ENCODE results near the gene CYP4F2.
"Not testable (repeated sequence)": the region's sequence is repeated elsewhere in the genome, so short reads cannot be mapped to it uniquely, and the experiment has no call there.

CYP4F2 gene

GRCh38 chr19:15843203-15843893 lies 54.5 kb downstream of the CYP4F2 start:
- H3K4me3 ChIP-seq (ENCODE audit: low read depth, low read length): no peak overlapping the region
- TF ChIP-seq, protein P1, sequence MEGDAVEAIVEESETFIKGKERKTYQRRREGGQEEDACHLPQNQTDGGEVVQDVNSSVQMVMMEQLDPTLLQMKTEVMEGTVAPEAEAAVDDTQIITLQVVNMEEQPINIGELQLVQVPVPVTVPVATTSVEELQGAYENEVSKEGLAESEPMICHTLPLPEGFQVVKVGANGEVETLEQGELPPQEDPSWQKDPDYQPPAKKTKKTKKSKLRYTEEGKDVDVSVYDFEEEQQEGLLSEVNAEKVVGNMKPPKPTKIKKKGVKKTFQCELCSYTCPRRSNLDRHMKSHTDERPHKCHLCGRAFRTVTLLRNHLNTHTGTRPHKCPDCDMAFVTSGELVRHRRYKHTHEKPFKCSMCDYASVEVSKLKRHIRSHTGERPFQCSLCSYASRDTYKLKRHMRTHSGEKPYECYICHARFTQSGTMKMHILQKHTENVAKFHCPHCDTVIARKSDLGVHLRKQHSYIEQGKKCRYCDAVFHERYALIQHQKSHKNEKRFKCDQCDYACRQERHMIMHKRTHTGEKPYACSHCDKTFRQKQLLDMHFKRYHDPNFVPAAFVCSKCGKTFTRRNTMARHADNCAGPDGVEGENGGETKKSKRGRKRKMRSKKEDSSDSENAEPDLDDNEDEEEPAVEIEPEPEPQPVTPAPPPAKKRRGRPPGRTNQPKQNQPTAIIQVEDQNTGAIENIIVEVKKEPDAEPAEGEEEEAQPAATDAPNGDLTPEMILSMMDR (IDR thresholded peaks at IDR 0.05; ENCODE audit: low read depth, low read length): no peak

GRCh38 chr19:15841875-15842569 lies 55.9 kb downstream of the CYP4F2 start:
- no peak overlapping the region for H3K4me3 ChIP-seq (ENCODE audit: low read depth, low read length)

GRCh38 chr19:15840833-15841232 lies 57.0 kb downstream of the CYP4F2 start:
- TF ChIP-seq, protein P1 (IDR thresholded peaks at IDR 0.05; ENCODE audit: low read depth, low read length): no peak
- no peak overlapping the region for H3K4me3 ChIP-seq (ENCODE audit: low read depth, low read length)

More at GRCh38 chr19:15841875-15842569, 55.9 kb downstream of the CYP4F2 start:
- TF ChIP-seq, protein P1 (IDR thresholded peaks at IDR 0.05; ENCODE audit: low read depth, low read length): no peak

- not testable (repeated sequence) for H3K4me3 ChIP-seq (ENCODE audit: low read depth, low read length)
Observed at GRCh38 chr19:15839888-15840287, 58.0 kb downstream of the CYP4F2 start.

- no peak overlapping the region for H3K4me3 ChIP-seq (ENCODE audit: low read depth, low read length)
- TF ChIP-seq, protein P1 (IDR thresholded peaks at IDR 0.05; ENCODE audit: low read depth, low read length): no peak
Observed at GRCh38 chr19:15838351-15838750, 59.5 kb downstream of the CYP4F2 start.

- TF ChIP-seq, protein P1 (IDR thresholded peaks at IDR 0.05; ENCODE audit: low read depth, low read length): no peak
- H3K4me3 ChIP-seq (ENCODE audit: low read depth, low read length): peak overlapping the region; percentile 76
Observed at GRCh38 chr19:15837221-15837731, 60.6 kb downstream of the CYP4F2 start.

DNA sequence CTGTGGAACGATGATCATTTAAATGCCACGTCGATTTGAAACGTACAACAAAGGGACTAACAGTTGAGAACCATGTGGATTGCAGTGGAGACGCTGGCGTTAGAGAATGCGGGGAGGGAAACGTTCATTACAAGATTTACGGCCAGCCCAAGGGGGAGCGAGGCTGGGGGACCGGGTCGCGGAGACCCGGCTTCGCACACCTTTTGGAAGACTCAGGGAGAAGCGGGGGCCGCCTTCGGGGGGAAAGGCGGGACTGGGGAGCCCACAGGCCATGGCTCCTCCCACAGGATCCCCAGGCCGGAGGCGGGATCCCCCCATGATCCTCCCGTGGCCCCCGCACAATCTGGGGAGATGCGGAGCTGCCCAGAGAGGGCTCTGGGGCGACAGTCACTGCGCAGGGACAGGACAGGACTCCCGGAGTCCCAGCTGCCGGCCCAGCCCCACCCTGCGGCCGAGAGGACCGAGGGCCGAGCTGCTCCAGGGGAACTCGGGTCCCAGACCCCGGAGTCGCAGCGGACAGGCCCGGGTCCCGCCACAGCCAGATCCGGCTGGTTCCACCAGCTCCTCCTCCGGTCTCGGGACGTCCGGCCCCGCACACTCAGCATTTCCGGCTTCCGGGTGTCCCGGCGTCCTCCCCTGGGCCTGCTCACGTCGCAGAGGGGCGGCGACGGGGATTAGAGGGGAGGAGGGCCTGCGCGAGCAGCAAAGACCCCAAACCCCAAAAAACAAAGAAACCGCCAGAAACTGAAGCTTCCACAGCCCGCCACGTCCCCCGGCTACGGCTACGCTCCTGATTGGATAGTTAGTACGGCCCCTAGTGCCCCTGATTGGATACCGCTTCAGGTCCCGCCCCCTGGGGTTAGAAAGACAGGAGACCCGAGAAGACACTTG lies 61.3 kb downstream of the CYP4F2 start:
- H3K4me3 ChIP-seq (ENCODE audit: low read depth, low read length): peak overlapping the region; percentile 76
- TF ChIP-seq, protein P1 (IDR thresholded peaks at IDR 0.05; ENCODE audit: low read depth, low read length): no peak

DNA sequence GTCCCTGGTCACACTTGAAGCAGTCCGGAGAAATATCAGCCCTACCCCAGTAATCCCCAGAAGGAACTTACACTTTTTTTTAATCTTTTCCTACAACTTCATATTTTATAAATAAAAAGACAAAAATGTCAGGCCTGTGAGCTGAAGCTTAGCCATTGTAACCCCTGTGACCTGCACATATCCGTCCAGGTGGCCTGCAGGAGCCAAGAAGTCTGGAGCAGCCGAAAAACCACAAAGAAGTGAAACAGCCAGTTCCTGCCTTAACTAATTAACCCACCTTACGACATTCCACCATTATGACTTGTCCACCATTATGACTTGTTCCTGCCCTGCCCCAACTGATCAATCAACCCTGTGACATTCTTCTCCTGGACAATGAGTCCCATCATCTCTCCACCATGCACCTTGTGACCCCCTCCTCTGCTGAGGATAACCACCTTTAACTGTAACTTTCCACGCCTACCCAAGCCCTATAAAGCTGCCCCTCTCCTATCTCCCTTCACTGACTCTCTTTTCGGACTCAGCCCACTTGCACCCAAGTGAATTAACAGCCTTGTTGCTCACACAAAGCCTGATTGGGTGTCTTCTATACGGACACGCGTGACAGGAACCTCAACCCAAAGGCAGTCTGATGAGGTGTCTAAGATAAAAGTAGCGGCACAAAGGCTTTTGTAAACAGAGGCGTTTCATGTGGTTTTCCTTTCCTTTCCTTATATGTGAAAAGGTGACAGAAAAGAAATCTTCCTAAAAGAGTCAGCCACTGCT lies 62.1 kb downstream of the CYP4F2 start:
- peak overlapping the region; percentile 76 for H3K4me3 ChIP-seq (ENCODE audit: low read depth, low read length)

- not testable (repeated sequence) for H3K4me3 ChIP-seq (ENCODE audit: low read depth, low read length)
Observed at GRCh38 chr19:15834232-15834631, 63.6 kb downstream of the CYP4F2 start.

Data from WI38 (cell line).